ENCODE results near the gene ELF5. TPM values are rescaled to one million over a fixed set of nuclear protein-coding genes. Genes with fewer than 3 reads are reported as not detected.

ELF5 gene
- total and polyA plus RNA-seq, 2 donors (not counting 3 experiments of a cell fraction or from before 2014, with no cell fraction given), result not detected

DNA sequence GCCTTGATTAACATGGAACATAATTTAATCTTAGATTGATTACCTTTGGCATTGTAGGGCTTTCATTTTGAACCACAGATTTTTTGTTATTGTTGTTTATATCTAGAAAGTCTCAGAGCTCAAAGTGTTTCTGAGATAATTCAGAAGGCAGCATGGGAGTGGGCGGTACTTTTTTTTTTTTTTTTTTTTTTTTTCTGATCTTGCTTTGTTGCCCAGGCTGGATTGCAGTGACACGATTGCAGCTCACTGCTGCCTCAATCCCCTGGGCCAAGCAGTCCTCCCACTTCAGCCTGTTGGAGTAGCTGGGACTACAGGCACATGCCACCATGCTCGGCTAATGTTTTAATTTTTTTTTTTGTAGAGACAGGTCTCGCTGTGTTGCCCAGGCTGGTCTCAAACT, 53.3 kb downstream of the ELF5 start:
- H3K9me1 ChIP-seq (replicated peaks; ENCODE audit: control insufficient read depth, extremely low read depth, insufficient read depth, low read length), result no peaks in the 10 kb centered on the region
- H3K27ac ChIP-seq (ENCODE audit: insufficient read depth, low read depth, low read length), result no peak overlapping the region
- no peaks in the 10 kb centered on the region for H3K27me3 ChIP-seq (ENCODE audit: control insufficient read depth in 2 of 2, insufficient read depth in 2 of 2, low read length in 2 of 2)
- no peak for FAIRE-seq
- no peaks in the 10 kb centered on the region for H3K79me2 ChIP-seq (ENCODE audit: control insufficient read depth, insufficient read depth, low read length)
- CTCF ChIA-PET, result interaction anchor here (0.7 kb wide), 1 partner anchor 34 kb away, joined by 5 read pairs; no protein-coding TSS in a partner anchor
- no peak for TF ChIP-seq FOS (IDR thresholded peaks at IDR 0.05; ENCODE audit: borderline replicate concordance, insufficient read depth, low read length)
- TF ChIP-seq MYC (IDR thresholded peaks at IDR 0.05; ENCODE audit: low read depth, low read length), result no peak
- TF ChIP-seq, protein P1, sequence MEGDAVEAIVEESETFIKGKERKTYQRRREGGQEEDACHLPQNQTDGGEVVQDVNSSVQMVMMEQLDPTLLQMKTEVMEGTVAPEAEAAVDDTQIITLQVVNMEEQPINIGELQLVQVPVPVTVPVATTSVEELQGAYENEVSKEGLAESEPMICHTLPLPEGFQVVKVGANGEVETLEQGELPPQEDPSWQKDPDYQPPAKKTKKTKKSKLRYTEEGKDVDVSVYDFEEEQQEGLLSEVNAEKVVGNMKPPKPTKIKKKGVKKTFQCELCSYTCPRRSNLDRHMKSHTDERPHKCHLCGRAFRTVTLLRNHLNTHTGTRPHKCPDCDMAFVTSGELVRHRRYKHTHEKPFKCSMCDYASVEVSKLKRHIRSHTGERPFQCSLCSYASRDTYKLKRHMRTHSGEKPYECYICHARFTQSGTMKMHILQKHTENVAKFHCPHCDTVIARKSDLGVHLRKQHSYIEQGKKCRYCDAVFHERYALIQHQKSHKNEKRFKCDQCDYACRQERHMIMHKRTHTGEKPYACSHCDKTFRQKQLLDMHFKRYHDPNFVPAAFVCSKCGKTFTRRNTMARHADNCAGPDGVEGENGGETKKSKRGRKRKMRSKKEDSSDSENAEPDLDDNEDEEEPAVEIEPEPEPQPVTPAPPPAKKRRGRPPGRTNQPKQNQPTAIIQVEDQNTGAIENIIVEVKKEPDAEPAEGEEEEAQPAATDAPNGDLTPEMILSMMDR (IDR thresholded peaks at IDR 0.05; ENCODE audit: extremely low read depth in 1 of 2, insufficient read depth in 1 of 2, low read depth in 1 of 2, low read length in 2 of 2), result no peak
- no peak for TF ChIP-seq GATA2 (IDR thresholded peaks at IDR 0.05; ENCODE audit: insufficient read depth, insufficient read length, low read depth, low read length)
- TF ChIP-seq, protein P2, sequence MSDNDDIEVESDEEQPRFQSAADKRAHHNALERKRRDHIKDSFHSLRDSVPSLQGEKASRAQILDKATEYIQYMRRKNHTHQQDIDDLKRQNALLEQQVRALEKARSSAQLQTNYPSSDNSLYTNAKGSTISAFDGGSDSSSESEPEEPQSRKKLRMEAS (IDR thresholded peaks at IDR 0.05; ENCODE audit: insufficient read depth, insufficient read length), result no peak
- no peak for TF ChIP-seq EZH2 (IDR thresholded peaks at IDR 0.05; ENCODE audit: borderline replicate concordance, low read depth, low read length, severe bottlenecking)
- no peak for TF ChIP-seq POLR2AphosphoS5 (IDR thresholded peaks at IDR 0.05; ENCODE audit: insufficient read depth, low read depth, low read length)
- no peak for TF ChIP-seq JUN (IDR thresholded peaks at IDR 0.05; ENCODE audit: borderline replicate concordance, insufficient read depth, insufficient read length, low read depth)
- TF ChIP-seq POLR2A (IDR thresholded peaks at IDR 0.05; ENCODE audit: low read depth, low read length), result no peak
- no peak overlapping the region for H3K4me2 ChIP-seq (ENCODE audit: insufficient read depth, low read length)
- dilution Hi-C loops (cut with MboI; ENCODE audit: extremely low pct_ligation_motif_present, low sequenced_read_pairs), result no loop called here
- H3K4me1 ChIP-seq (ENCODE audit: control insufficient read depth, extremely low read depth, insufficient read depth, low read length), result no peaks in the 10 kb centered on the region
- H3K36me3 ChIP-seq (ENCODE audit: control insufficient read depth in 2 of 2, extremely low read depth in 1 of 2, insufficient read depth in 2 of 2, low read length in 2 of 2), result peaks cover 2 to 23% of the 10 kb centered on the region in 2 experiments
- no peaks in the 10 kb centered on the region for H4K20me1 ChIP-seq (replicated peaks; ENCODE audit: control insufficient read depth, extremely low read depth, insufficient read depth, low read length)
- H3K4me3 ChIP-seq (replicated peaks in 1 of 3; ENCODE audit: insufficient read depth in 1 of 3, low read depth in 1 of 3, low read length in 3 of 3), result no peak overlapping the region
- no peak for DNase-seq (ENCODE audit: low read depth, low spot score)
- POLR2A ChIA-PET, result interaction anchor here (0.6 kb wide), 1 partner anchor 22 kb away, joined by 3 read pairs; no protein-coding TSS in a partner anchor
- no peak overlapping the region for H2AFZ ChIP-seq (ENCODE audit: low read depth, low read length)
- intact Hi-C loops (cut with micrococcal nuclease), result no loop called here
- BruUV-seq (replicated peaks), result no TSS peak
- H3K9me3 ChIP-seq (replicated peaks; ENCODE audit: control insufficient read depth, insufficient read depth, low read length), result no peaks in the 10 kb centered on the region
- no peak overlapping the region for H3K9ac ChIP-seq (replicated peaks; ENCODE audit: extremely low read depth, insufficient read depth, low read length)

All from endothelial cell of umbilical vein (primary cell).